Activated CD8-positive, alpha-beta T cell treated with anti-CD3 and anti-CD28 coated beads for 36 hours (primary cell): ENCODE data around the gene HLA-DRB1. TPM values are rescaled to one million over a fixed set of nuclear protein-coding genes. Genes with fewer than 3 reads are reported as not detected.

Source experiments
- ATAC-seq: fragments of 200-7000 bp; cut with Tn5 transposase; one replicate; pipeline ENCODE4 v1.10.0; 2021; ENCODE audit warnings: mild to moderate bottlenecking, moderate library complexity
- CTCF ChIA-PET: fragments of 350-600 bp; sonication (Branson Sonifier 250); formaldehyde crosslinking; loops from one replicate; lab custom pipeline; 2021; ENCODE audit warnings: antibody characterized with exemption; lab: Charles Lee
- POLR2A ChIA-PET: fragments of 350-600 bp; sonication (Branson Sonifier 250); formaldehyde crosslinking; loops from one replicate; lab custom pipeline; 2021; ENCODE audit warnings: antibody characterized with exemption; lab: Charles Lee
- DNase-seq: peaks from one replicate; pipeline ENCODE4 v3.0.0-alpha.2; 2020
- H3K27ac Mint-ChIP-seq: one replicate; pipeline ENCODE4 v1.8.0; 2021; ENCODE audit warnings: mild to moderate bottlenecking, mixed read lengths
- H3K27me3 Mint-ChIP-seq: one replicate; pipeline ENCODE4 v1.8.0; 2021; ENCODE audit warnings: mixed read lengths
- H3K36me3 Mint-ChIP-seq: one replicate; pipeline ENCODE4 v1.8.0; 2021; ENCODE audit warnings: low read depth, mixed read lengths
- H3K4me1 Mint-ChIP-seq: one replicate; pipeline ENCODE4 v1.8.0; 2021; ENCODE audit warnings: low read depth, mixed read lengths
- H3K4me3 Mint-ChIP-seq: one replicate; pipeline ENCODE4 v1.8.0; 2021; ENCODE audit warnings: mild to moderate bottlenecking, moderate library complexity, mixed read lengths
- H3K9me3 Mint-ChIP-seq: one replicate; pipeline ENCODE4 v1.8.0; 2021; ENCODE audit warnings: mixed read lengths
- CTCF ChIP-seq: fragments of 200-600 bp; IDR thresholded peaks from one replicate; pipeline ENCODE4 v1.8.0; 2022; ENCODE audit warnings: antibody characterized with exemption, mild to moderate bottlenecking
- intact Hi-C: fragments of 100-400 bp; cut with micrococcal nuclease; formaldehyde crosslinking; loops from one replicate; pipeline ENCODE4 v1.10.0; 2022
- total RNA-seq, 2 experiments: library from RNA; stranded (reverse); gene quantifications; one replicate each; pipeline ENCODE4 v1.2.3, GENCODE V29; 2021

HLA-DRB1 gene
- total RNA-seq, 2 experiments from 2014 or later = 21.8 to 22.7 TPM

GRCh38 chr6:32624565-32624964, 34.9 kb upstream of the HLA-DRB1 start:
- Mint-ChIP-seq H3K4me3 (no peak overlapping the region), H3K27me3 (no peaks in the 10 kb centered on the region), H3K36me3 (no peaks in the 10 kb centered on the region), H3K4me1 (peaks cover 44% of the 10 kb centered on the region), H3K9me3 (no peaks in the 10 kb centered on the region), H3K27ac (no peak overlapping the region)
- DNase-seq (no peak), ATAC-seq (no peak)
- ChIA-PET POLR2A (no interaction called here), CTCF (no interaction called here)
- intact Hi-C loops = loop anchor here (5.0 kb wide), 1 partner anchor 63 kb away; no protein-coding TSS in a partner anchor
- TF ChIP-seq CTCF = no peak

- ChIA-PET POLR2A (interaction anchor here (1.2 kb wide), 1 partner anchor 10 kb away, joined by 4 read pairs; no protein-coding TSS in a partner anchor), CTCF (interaction anchor here (1.1 to 2.7 kb wide), 4 partner anchors 8 to 206 kb away, joined by 3 to 18 read pairs (median 6); no protein-coding TSS in a partner anchor)
- intact Hi-C loops = loop anchor here (5.0 kb wide), 1 partner anchor 64 kb away; no protein-coding TSS in a partner anchor
- H3K4me1 Mint-ChIP-seq = peaks cover 44% of the 10 kb centered on the region
- ATAC-seq (no peak), DNase-seq (no peak)
- H3K27me3 Mint-ChIP-seq = no peaks in the 10 kb centered on the region
- H3K4me3 Mint-ChIP-seq = no peak overlapping the region
- no peaks in the 10 kb centered on the region for H3K9me3 Mint-ChIP-seq
- peak overlapping the region; percentile 74 for H3K27ac Mint-ChIP-seq
- TF ChIP-seq CTCF = no peak
- H3K36me3 Mint-ChIP-seq = no peaks in the 10 kb centered on the region
Measured at GRCh38 chr6:32623693-32624092, 34.0 kb upstream of the HLA-DRB1 start.

- peak; percentile 85 for ATAC-seq
- peak; percentile 72 for DNase-seq
- intact Hi-C loops = loop anchor here (5.0 kb wide), 1 partner anchor 65 kb away; no protein-coding TSS in a partner anchor
- no peaks in the 10 kb centered on the region for H3K27me3 Mint-ChIP-seq
- POLR2A ChIA-PET = interaction anchor here (1.1 to 1.2 kb wide), 2 partner anchors 9 to 13 kb away, joined by 3 to 4 read pairs; no protein-coding TSS in a partner anchor
- H3K9me3 Mint-ChIP-seq = peaks cover 3% of the 10 kb centered on the region
- TF ChIP-seq CTCF = peak; percentile 46
- CTCF ChIA-PET = interaction anchor here (0.6 to 2.7 kb wide), 22 partner anchors 9 to 378 kb away, joined by 3 to 18 read pairs (median 3); partner anchors contain the start of gene HLA-DQA2
- H3K36me3 Mint-ChIP-seq = no peaks in the 10 kb centered on the region
- peaks cover 43% of the 10 kb centered on the region for H3K4me1 Mint-ChIP-seq
- peak overlapping the region; percentile 91 for H3K27ac Mint-ChIP-seq
- peak overlapping the region; percentile 8 for H3K4me3 Mint-ChIP-seq
Measured at GRCh38 chr6:32622545-32623401, 33.1 kb upstream of the HLA-DRB1 start.

GRCh38 chr6:32621372-32621771, 31.7 kb upstream of the HLA-DRB1 start:
- intact Hi-C loops = loop anchor here (5.0 kb wide), 1 partner anchor 66 kb away; no protein-coding TSS in a partner anchor
- POLR2A ChIA-PET = interaction anchor here (0.6 kb wide), 1 partner anchor 10 kb away, joined by 3 read pairs; no protein-coding TSS in a partner anchor
- Mint-ChIP-seq H3K4me3 (no peak overlapping the region), H3K36me3 (no peaks in the 10 kb centered on the region), H3K4me1 (peaks cover 40% of the 10 kb centered on the region), H3K27me3 (no peaks in the 10 kb centered on the region), H3K9me3 (peaks cover 8% of the 10 kb centered on the region), H3K27ac (no peak overlapping the region)
- TF ChIP-seq CTCF = no peak
- ATAC-seq (no peak), DNase-seq (no peak)
- CTCF ChIA-PET = interaction anchor here (1.1 to 2.7 kb wide), 4 partner anchors 15 to 376 kb away, joined by 3 to 18 read pairs (median 4); no protein-coding TSS in a partner anchor

GRCh38 chr6:32617751-32618150, 28.1 kb upstream of the HLA-DRB1 start:
- DNase-seq (no peak), ATAC-seq (no peak)
- CTCF ChIA-PET = no interaction called here
- no peaks in the 10 kb centered on the region for H3K27me3 Mint-ChIP-seq
- H3K36me3 Mint-ChIP-seq = no peaks in the 10 kb centered on the region
- no peak overlapping the region for H3K4me3 Mint-ChIP-seq
- peaks cover 22% of the 10 kb centered on the region for H3K4me1 Mint-ChIP-seq
- peaks cover 8% of the 10 kb centered on the region for H3K9me3 Mint-ChIP-seq
- intact Hi-C loops = no loop called here
- POLR2A ChIA-PET = no interaction called here
- TF ChIP-seq CTCF = no peak
- no peak overlapping the region for H3K27ac Mint-ChIP-seq
